Measurements from ENCODE around the gene PFN3. TPM values are rescaled to one million over a fixed set of nuclear protein-coding genes. Genes with fewer than 3 reads are reported as not detected.

Gene PFN3
- total and polyA plus RNA-seq, 2 donors: not detected

DNA sequence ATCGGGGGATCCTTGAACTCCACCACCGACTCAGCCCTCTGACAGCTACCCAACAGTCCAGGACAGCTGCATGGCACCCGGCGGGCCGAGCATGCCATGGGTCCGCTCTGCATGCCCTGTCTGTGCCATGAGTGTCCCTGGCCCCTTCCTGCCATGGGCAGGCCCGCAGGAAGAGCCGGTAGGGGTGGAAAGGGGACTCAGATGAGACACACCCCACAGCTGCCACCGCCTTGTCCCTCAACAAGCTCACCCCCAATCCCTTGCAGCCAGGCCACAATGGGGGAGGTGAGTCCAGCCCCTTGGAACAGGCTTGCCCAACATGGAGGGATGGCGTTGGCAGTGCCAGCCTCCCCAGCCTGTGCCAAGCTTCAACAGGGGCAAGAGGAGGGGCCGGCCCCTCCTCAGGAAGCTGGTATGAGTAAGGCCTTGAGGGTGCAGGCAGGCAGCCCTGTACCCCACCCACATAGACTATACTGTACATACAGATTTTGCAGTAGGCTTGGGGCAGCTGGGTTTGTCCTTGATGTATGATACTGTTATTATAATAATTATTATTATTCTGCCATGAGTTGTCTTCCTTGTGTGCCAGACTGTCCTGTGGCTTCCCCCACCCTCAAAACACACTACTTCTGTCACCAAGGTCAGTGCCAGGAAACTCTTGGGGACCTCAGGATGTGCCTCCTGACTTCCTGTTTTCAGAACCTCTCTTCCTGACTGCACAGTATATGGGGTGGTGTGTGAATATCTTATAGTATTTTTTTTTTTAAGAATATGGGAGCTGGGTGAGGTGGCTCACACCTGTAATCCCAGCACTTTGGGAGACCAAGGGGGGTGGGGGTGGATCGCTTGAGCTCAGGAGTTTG is 28.2 kb downstream of the PFN3 start:
- DNase-seq (ENCODE audit: extremely low spot score): no peak
- H3K4me1 ChIP-seq (ENCODE audit: insufficient read depth): no peaks in the 10 kb centered on the region
- no peak overlapping the region for H3K4me3 ChIP-seq (ENCODE audit: low read depth, low read length)
- H3K27ac ChIP-seq (ENCODE audit: low read depth): no peak overlapping the region
- no peaks in the 10 kb centered on the region for H3K36me3 ChIP-seq (ENCODE audit: insufficient read depth)
- WGBS: 87% methylated on average over 12 of the region's 12 CpGs

DNA sequence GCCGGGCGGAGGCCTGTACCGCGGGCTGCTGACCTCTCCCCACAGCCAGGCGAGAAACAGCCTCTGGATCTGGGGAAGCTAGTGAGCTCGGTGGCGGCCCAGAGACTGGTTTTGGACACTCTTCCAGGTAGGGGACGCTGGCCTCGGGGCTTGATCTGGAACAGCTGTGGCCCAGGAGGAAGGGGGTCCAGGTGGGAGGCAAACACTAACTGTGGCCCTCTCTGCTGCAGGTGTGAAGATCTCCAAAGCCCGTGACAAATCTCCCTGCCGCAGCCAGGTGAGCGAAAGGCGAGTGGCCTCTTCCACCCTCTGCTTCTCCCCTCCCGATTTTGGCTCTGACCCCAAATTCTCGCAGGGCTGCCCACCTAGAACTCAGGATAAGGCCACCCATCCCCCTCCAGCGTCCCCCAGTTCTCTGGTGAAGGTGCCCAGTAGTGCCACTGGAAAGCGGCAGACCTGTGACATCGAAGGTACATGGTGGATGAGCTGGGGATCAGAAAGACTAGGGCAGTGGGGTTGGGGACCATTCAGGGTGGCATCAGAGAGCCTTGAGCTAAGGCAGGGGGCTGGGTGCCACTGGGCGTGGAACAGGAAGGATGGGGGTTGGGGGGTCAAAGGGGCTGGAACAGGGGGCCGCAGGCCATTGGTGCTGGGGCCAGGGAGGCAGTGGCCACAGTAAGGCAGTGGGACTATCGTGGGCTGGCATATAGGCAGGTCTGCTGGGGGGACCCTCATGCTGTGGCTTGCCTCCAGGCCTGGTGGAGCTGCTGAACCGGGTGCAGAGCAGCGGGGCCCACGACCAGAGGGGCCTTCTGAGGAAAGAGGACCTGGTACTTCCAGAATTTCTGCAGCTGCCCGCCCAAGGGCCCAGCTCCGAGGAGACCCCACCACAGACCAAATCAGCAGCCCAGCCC is 29.1 kb downstream of the PFN3 start:
- no peak overlapping the region for H3K27ac ChIP-seq (ENCODE audit: low read depth)
- H3K4me3 ChIP-seq (ENCODE audit: low read depth, low read length): peak overlapping the region; percentile 34
- no peaks in the 10 kb centered on the region for H3K4me1 ChIP-seq (ENCODE audit: insufficient read depth)
- no peaks in the 10 kb centered on the region for H3K36me3 ChIP-seq (ENCODE audit: insufficient read depth)
- DNase-seq (ENCODE audit: extremely low spot score): no peak
- 62% methylated on average over 26 of the region's 26 CpGs for WGBS

DNA sequence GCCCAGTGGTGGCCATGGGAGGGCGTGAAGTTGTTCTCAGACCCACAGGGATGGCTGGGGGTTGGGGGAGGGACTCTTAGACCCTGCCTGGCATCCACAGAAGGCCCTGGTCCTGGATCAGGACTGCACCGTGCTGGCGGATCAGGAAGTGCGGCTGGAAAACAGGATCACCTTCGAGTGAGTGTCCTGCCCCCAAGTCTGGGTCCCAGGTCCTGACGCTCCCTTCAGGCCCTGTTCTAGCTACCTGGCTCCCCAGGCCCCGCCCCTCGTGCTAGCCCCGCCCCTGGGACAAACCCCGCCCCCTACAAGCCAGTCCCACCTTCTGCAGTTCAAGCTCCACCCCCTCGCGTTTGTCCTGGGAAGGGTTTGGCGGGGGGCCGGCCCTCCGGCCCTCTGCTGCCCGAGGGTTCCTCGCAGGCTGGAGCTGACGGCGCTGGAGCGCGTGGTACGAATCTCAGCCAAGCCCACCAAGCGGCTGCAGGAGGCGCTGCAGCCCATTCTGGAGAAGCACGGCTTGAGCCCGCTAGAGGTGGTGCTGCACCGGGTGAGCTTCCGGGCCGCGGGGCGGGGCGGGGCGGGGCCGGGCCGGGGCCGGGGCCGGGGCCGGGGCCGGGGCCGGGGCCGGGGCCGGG is 29.9 kb downstream of the PFN3 start:
- Histone ChIP-seq H3K27ac (ENCODE audit: low read depth) (no peak overlapping the region), H3K36me3 (ENCODE audit: insufficient read depth) (no peaks in the 10 kb centered on the region), H3K4me3 (ENCODE audit: low read depth, low read length) (peak overlapping the region; percentile 34), H3K4me1 (ENCODE audit: insufficient read depth) (no peaks in the 10 kb centered on the region)
- 17% methylated on average over 42 of the region's 42 CpGs for WGBS
- no peak for DNase-seq (ENCODE audit: extremely low spot score)

DNA sequence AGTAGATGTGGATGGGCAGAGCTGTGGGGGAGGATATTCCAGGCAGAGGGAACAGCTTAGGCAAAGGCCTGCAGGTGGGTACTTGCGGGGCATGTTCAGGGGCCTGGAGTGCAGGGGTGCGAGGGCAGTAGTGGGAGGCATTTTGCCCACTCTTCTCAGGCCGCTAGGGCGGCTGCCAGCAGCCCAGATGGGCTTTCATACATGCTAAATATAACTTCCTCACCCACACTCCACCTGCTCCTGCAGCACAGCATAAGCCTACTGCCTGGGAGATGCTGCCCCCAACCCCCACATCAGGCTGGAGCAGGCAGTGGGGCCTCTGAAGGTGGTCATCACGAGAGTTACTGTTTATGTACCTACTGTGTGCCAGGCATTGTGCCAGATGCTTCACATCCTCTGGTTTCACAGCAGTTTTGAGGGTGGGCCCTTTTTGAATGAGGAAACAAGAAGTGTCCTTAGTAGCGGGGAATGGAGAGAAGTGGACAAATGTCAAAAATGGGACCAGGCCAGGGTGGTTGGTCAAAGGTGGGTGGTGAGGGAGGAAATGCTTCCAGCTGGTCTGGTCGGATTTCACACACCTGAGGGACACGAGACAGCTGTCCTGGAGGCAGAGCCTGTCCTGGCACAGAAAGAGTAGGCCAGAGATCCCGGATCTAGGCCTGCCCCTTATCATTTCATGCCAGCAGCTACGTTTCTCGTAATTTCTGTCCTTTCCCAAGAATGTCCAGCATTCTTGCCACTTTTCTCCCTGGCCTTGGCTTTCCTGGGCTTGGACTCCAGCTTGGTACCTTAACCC is 30.6 kb downstream of the PFN3 start:
- no peak overlapping the region for H3K4me3 ChIP-seq (ENCODE audit: low read depth, low read length)
- H3K27ac ChIP-seq (ENCODE audit: low read depth): no peak overlapping the region
- no peaks in the 10 kb centered on the region for H3K4me1 ChIP-seq (ENCODE audit: insufficient read depth)
- no peaks in the 10 kb centered on the region for H3K36me3 ChIP-seq (ENCODE audit: insufficient read depth)
- WGBS: 70% methylated on average over 11 of the region's 11 CpGs
- no peak for DNase-seq (ENCODE audit: extremely low spot score)

DNA sequence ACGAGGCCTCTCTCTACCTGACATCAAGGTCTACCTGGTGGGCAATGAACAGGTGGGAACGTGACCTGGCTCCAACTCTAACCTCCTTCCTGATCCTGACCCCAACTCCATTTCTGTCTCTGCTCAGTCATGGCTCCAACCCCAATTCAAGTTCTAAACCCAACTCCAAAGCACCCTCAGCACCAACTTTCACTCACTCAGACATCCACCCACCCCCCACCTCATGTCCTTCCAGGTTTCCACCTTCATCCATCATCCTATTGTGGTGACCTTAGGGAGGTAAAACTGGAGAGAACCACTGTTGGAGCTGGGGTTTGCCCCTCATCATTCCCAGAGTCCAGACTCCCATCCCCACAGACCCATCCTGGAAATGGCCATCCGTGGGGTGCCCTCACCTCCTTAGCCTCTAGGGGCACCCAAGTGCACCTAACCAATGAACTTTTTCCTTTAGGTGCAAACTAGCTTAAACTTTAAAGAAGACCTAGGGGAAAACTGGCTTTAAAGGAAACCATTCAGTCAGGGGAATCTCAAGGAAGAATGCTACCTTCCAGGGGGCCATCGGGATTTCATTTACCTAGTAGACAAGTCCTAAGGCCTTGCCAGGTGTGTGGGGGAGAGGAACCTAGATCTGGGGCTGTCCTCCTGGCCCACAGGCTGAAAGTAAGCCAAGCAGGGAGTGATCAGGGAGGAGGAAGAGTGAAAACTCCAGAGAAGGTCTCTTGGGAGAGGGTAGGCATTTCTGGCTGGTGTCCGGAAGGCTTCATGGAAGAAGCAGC is 31.4 kb downstream of the PFN3 start:
- Histone ChIP-seq H3K4me3 (ENCODE audit: low read depth, low read length) (no peak overlapping the region), H3K27ac (ENCODE audit: low read depth) (no peak overlapping the region), H3K4me1 (ENCODE audit: insufficient read depth) (no peaks in the 10 kb centered on the region), H3K36me3 (ENCODE audit: insufficient read depth) (no peaks in the 10 kb centered on the region)
- 76% methylated on average over 5 of the region's 5 CpGs for WGBS
- no peak for DNase-seq (ENCODE audit: extremely low spot score)

DNA sequence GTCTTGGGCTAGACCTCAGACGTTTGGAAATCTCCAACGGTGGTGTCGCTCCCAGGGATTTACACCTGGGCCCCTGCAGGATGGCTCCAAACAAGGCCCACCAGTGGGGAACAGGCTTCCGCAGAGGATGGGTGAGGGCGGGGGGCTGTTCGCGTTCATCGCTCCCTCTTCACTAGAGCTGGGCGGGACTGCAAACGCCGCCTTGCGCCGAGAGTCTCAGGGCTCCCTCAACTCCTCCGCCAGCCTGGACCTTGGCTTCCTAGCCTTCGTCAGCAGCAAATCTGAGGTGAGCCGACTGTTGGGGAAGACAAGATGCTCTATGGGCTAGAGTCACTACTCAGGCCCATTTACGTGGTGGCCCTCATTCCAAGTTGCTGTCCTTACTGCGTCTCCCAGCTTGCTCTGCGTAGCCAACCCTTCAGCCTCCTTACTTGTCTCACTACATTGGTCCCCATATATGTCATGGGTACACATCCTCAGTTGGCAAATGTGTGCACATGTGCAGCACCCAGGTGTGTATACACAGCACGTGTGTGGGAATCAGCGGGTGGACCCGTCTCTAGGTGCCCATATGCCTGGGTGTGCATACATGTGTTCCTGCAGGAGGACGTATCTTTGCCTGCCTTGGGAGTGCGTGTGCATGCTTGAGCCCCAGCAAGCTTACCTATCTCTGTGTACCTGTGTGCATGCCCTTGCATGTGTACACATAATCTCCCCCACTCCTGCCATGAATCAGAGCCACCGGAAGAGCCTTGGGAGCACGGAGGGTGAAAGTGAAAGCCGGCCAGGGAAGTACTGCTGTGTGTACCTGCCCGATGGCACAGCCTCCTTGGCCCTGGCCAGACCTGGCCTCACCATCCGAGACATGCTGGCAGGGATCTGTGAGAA is 32.2 kb downstream of the PFN3 start:
- H3K36me3 ChIP-seq (ENCODE audit: insufficient read depth): no peaks in the 10 kb centered on the region
- H3K4me3 ChIP-seq (ENCODE audit: low read depth, low read length): no peak overlapping the region
- no peak overlapping the region for H3K27ac ChIP-seq (ENCODE audit: low read depth)
- no peak for DNase-seq (ENCODE audit: extremely low spot score)
- WGBS: 86% methylated on average over 29 of the region's 29 CpGs
- H3K4me1 ChIP-seq (ENCODE audit: insufficient read depth): no peaks in the 10 kb centered on the region

DNA sequence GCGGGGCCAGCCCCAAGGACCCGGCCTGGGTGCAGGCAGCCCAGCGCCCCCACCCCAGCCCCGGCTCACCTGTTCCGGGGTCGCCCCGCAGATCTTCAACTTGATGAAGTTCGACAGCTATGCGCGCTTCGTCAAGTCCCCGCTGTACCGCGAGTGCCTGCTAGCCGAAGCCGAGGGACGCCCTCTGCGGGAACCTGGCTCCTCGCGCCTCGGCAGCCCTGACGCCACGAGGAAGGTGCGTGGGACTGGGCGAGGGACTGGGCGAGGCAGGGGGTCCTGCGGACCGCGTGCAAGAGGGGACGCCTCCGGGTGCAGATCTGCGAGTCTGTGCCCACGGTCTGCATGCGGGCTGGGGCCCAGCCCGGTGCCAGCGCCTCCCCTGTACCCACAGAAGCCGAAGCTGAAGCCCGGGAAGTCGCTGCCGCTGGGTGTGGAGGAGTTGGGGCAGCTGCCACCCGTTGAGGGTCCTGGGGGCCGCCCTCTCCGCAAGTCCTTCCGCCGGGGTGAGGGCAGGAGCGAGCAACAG is 33.1 kb downstream of the PFN3 start:
- Histone ChIP-seq H3K36me3 (ENCODE audit: insufficient read depth) (no peaks in the 10 kb centered on the region), H3K4me3 (ENCODE audit: low read depth, low read length) (peak overlapping the region; percentile 34), H3K4me1 (ENCODE audit: insufficient read depth) (no peaks in the 10 kb centered on the region), H3K27ac (ENCODE audit: low read depth) (no peak overlapping the region)
- DNase-seq (ENCODE audit: extremely low spot score): no peak
- WGBS: 24% methylated on average over 46 of the region's 46 CpGs

DNA sequence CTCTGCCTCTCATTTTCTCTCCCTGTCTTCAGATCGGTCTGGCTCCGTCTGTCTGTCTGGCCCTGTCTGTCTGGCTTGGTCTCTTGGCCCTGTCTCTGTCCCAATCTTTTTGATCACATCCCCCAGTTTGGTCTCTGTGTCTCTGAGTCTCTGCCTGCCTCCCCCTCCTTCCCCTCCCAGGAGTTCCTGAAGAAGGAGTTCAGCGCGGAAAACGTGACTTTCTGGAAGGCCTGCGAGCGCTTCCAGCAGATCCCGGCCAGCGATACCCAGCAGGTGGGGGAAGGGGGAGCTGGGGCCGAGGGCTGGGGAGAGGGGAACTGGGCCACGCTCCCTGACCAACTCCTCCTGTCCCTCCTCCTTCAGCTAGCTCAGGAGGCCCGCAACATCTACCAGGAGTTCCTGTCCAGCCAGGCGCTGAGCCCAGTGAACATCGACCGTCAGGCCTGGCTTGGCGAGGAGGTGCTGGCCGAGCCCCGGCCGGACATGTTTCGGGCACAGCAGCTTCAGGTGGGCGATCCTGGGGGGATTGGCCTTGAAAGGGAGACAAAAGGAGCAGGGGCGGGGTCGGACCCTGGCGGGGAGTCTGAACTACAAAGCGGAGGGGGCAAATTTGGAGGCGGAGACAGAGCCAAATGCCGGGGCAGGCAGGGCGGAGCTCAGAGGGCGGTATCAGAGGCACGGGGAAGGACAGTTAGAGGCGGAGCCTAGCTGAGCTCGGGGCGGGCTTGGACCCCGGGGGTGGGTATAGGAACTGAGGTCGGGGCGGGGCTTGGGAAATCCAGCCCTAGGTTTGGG is 33.7 kb downstream of the PFN3 start:
- Histone ChIP-seq H3K27ac (ENCODE audit: low read depth) (peak overlapping the region; percentile 85), H3K4me1 (ENCODE audit: insufficient read depth) (no peaks in the 10 kb centered on the region), H3K4me3 (ENCODE audit: low read depth, low read length) (peak overlapping the region; percentile 34), H3K36me3 (ENCODE audit: insufficient read depth) (no peaks in the 10 kb centered on the region)
- DNase-seq (ENCODE audit: extremely low spot score): peak; percentile 87
- WGBS: 11% methylated on average over 36 of the region's 36 CpGs

DNA sequence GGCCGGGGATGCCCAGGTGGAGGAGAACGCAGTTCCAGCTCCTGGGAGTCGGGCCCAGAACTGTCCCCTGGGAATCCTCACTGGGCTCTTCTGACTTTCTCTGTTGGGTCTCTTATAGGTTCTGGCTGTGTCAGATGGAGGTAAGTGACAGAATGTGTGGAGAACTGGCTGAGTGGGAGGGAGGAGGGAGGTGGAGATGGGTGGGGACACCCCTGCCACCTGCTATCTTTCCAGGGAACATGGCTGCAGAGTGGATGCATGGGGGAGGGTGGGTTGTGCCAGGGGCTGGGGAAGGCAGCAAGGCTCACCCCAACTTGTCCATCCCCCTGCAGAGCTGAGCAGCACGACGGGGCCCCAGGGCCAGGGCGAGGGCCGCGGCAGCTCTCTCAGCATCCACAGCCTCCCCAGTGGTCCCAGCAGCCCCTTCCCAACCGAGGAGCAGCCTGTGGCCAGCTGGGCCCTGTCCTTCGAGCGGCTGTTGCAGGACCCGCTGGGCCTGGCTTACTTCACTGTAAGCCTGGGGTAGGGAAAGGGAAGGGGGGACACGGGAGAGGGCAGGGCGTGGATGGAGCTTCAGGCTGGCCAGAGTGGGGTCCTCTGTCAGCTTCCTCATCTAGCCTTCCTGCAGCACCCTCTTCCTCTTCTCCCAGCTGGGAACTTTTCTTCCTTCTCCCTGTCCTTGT is 34.5 kb downstream of the PFN3 start:
- Histone ChIP-seq H3K4me1 (ENCODE audit: insufficient read depth) (no peaks in the 10 kb centered on the region), H3K4me3 (ENCODE audit: low read depth, low read length) (no peak overlapping the region)
- 57% methylated on average over 14 of the region's 14 CpGs for WGBS

DNA sequence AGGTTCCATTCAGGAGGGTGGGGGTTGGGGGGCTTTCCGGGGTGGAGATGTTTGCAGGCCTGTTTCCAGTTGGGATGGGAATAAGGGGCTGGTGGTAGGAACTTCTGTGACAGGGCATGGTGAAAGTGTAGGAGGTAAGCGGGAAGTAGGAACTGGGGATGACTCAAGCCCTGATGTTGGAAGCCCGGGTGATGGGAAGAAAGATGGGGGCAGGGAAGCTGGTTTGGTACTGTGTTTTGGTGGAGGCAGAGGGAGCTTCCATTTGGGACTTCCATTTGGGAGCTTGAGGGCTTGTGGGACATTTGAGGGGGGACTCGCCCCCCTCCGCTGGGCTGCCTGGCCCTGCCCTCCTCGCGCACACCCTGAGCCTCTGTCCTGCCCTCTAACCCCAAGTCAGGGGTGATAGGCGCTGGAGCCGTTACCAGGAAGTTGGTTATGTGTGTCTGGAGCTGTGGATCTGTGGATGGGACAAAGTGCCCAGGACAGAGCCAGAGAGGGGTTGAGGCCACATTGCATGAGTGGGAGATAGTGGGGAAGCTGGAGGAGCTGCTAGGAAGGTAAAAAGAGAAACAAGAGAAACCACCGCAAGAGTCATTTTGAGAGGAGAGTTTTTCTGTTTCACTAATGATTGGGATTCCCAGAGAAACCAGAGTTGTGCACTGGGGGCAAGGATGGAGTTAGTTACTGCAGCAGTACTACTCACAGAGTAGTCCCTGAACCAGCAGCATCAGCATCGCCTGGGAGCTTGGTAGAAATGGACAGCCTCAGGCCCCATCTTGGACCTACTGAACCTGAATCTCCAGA is 36.1 kb downstream of the PFN3 start:
- WGBS: 82% methylated on average over 11 of the region's 11 CpGs
- Histone ChIP-seq H3K27ac (ENCODE audit: low read depth) (no peak overlapping the region), H3K4me3 (ENCODE audit: low read depth, low read length) (no peak overlapping the region), H3K36me3 (ENCODE audit: insufficient read depth) (no peaks in the 10 kb centered on the region), H3K4me1 (ENCODE audit: insufficient read depth) (no peaks in the 10 kb centered on the region)
- DNase-seq (ENCODE audit: extremely low spot score): no peak

More for the DNA sequence above, 34.5 kb downstream of the PFN3 start:
- H3K36me3 ChIP-seq (ENCODE audit: insufficient read depth): no peaks in the 10 kb centered on the region
- DNase-seq (ENCODE audit: extremely low spot score): no peak
- H3K27ac ChIP-seq (ENCODE audit: low read depth): no peak overlapping the region

Measured in urinary bladder (tissue), 4 donors.